ENCODE data around the gene GJB5.

DNA sequence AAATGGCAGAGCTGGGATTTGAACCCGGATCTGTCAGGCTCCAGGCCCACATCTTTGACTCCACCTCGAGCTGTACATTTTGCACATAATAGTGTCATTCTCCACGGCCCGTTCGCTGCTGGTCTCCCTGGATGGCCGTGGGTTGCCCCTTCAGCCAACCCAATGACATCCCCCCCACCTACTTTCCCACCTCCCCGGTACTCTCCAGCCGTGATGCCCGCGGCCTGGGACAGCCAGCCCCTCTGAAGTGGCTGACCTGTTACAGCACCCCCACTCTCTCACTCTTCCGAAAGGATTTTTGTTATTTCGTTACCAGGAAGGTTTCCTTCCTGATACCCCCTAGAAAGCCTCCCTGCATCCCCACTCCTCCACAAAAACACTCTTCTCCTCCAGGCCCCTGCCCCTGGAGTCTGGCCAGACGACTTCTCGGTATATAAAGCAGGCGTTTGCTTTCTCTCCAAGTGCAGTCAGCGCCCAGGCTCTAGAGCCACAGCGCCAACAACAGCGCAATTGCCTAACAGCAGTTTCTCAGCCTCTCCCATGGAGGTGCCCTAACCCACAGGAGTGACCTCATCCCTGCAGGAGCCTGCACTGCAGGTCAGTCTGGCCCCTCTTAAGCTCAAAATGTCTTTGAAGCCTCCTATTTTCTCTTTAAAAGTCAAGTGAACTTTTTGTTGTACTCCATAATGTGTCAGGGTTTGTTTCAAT, 14.5 kb upstream of the GJB5 start:
- TF ChIP-seq, protein P1, sequence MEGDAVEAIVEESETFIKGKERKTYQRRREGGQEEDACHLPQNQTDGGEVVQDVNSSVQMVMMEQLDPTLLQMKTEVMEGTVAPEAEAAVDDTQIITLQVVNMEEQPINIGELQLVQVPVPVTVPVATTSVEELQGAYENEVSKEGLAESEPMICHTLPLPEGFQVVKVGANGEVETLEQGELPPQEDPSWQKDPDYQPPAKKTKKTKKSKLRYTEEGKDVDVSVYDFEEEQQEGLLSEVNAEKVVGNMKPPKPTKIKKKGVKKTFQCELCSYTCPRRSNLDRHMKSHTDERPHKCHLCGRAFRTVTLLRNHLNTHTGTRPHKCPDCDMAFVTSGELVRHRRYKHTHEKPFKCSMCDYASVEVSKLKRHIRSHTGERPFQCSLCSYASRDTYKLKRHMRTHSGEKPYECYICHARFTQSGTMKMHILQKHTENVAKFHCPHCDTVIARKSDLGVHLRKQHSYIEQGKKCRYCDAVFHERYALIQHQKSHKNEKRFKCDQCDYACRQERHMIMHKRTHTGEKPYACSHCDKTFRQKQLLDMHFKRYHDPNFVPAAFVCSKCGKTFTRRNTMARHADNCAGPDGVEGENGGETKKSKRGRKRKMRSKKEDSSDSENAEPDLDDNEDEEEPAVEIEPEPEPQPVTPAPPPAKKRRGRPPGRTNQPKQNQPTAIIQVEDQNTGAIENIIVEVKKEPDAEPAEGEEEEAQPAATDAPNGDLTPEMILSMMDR (IDR thresholded peaks at IDR 0.05): no peak
- no peak for TF ChIP-seq POLR2AphosphoS5 (IDR thresholded peaks at IDR 0.05; ENCODE audit: insufficient read depth in 1 of 2, low read depth in 1 of 2)

Measured in vagina (tissue), 2 donors.